Measurements from ENCODE around the gene NOX3.

DNA sequence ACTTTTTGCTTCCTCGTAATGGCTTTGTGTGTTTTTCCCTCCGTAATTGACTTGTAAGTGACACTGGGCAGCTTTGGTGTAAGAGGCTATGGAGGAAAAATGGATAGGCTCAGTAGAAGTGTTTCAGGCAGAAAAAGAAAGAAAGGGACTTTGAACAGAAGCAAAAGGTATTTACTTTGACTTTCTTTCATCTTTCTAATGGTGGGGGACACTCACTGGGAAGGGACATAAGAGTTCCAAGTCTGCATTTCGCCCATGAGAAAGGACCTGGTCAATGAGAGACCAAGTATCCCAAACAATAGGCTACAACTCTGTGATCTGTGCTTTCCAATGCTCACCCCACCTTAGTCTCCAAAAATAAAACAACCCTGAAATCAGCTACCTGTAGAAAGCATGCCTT, 41.6 kb downstream of the NOX3 start:
- no peak for TF ChIP-seq POLR2A (IDR thresholded peaks at IDR 0.05)
- TF ChIP-seq CTCF (IDR thresholded peaks at IDR 0.05): no peak
- TF ChIP-seq POLR2AphosphoS5 (IDR thresholded peaks at IDR 0.05): no peak

Measured in upper lobe of left lung (tissue), 4 donors.